ENCODE measurements around the gene TMEM88.

Gene TMEM88

DNA sequence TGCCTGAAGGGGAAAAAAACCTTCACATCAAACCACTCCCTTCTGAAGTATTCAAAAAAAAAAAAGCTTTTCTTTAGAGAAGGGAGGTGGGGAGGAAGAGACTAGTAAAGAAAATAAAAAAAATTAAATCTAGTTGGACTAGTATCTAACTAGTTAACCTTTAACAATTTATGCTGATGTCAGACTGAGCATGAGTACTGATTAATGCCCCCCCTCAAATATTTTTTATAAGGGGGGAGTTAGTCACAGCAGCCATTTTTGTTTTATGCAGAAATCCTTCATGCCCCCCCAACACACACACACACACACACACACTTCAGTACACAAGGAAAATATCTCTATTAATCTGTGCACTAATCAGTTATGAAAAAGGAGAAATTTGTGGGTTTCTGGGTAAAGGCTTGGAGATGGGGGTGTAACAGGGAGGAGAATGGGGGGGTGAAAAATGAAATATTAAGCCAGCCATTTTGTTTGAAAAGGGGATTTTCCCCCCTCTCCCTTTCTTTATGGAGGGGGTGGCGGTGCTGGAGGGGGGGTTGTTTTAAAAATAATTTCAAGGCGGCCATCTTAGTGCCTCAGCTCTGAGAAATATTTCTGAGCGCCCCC, 29.0 kb downstream of the TMEM88 start:
- TF ChIP-seq POLR2AphosphoS5 (IDR thresholded peaks at IDR 0.05; ENCODE audit: low read depth, low read length) (no peak), SIN3A (IDR thresholded peaks at IDR 0.05; ENCODE audit: borderline replicate concordance, insufficient read depth, low read length) (0 out of 2 replicates have a peak, but pooled peaks have one; percentile 21), TAF1 (IDR thresholded peaks at IDR 0.05; ENCODE audit: borderline replicate concordance, insufficient read depth, low read length) (no peak), FOXP2 (optimal IDR thresholded peaks at IDR 0.05; ENCODE audit: borderline replicate concordance, extremely low read depth, extremely low read length, insufficient read depth) (no peak)
- TF ChIP-seq, protein P1, sequence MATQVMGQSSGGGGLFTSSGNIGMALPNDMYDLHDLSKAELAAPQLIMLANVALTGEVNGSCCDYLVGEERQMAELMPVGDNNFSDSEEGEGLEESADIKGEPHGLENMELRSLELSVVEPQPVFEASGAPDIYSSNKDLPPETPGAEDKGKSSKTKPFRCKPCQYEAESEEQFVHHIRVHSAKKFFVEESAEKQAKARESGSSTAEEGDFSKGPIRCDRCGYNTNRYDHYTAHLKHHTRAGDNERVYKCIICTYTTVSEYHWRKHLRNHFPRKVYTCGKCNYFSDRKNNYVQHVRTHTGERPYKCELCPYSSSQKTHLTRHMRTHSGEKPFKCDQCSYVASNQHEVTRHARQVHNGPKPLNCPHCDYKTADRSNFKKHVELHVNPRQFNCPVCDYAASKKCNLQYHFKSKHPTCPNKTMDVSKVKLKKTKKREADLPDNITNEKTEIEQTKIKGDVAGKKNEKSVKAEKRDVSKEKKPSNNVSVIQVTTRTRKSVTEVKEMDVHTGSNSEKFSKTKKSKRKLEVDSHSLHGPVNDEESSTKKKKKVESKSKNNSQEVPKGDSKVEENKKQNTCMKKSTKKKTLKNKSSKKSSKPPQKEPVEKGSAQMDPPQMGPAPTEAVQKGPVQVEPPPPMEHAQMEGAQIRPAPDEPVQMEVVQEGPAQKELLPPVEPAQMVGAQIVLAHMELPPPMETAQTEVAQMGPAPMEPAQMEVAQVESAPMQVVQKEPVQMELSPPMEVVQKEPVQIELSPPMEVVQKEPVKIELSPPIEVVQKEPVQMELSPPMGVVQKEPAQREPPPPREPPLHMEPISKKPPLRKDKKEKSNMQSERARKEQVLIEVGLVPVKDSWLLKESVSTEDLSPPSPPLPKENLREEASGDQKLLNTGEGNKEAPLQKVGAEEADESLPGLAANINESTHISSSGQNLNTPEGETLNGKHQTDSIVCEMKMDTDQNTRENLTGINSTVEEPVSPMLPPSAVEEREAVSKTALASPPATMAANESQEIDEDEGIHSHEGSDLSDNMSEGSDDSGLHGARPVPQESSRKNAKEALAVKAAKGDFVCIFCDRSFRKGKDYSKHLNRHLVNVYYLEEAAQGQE (IDR thresholded peaks at IDR 0.05; ENCODE audit: insufficient read depth in 1 of 2, low read depth in 2 of 2, low read length in 2 of 2), result no peak

DNA sequence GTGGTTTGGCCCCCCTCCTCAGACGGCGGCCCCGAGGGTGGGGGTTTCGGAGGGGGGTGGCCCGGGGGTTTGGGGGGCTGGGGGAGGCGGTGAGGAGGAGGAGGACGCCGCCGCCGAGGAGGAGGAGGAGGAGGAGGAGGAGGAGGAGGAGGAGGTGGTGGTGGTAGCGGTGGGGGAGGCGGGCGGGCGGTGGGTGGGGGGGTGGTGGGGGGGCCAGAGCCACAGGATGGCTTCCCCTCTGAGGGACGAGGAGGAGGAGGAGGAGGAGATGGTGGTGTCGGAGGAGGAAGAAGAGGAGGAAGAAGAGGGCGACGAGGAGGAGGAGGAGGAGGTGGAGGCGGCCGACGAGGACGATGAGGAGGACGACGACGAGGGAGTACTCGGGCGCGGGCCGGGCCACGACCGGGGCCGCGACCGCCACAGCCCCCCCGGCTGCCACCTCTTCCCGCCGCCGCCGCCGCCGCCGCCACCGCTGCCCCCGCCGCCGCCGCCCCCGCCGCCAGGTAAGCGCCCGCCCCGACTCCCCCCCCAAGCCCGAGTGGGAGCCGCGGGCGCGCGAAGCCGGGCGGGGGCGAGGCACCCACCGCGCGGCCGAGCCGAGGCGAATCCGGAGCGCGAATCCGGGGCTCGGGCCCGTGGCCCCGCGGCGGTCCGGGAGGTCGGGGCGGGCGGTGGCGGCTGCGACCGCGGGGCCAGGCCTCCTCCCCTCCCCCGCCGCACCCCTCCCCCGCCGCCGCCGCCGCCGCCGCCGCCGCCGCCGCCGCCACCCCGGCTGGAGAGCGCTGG, 29.9 kb downstream of the TMEM88 start:
- TF ChIP-seq, protein P1 (IDR thresholded peaks at IDR 0.05; ENCODE audit: insufficient read depth in 1 of 2, low read depth in 2 of 2, low read length in 2 of 2), result no peak
- no peak for TF ChIP-seq SIN3A (IDR thresholded peaks at IDR 0.05; ENCODE audit: borderline replicate concordance, insufficient read depth, low read length)
- TF ChIP-seq TAF1 (IDR thresholded peaks at IDR 0.05; ENCODE audit: borderline replicate concordance, insufficient read depth, low read length), result no peak
- no peak for TF ChIP-seq POLR2AphosphoS5 (IDR thresholded peaks at IDR 0.05; ENCODE audit: low read depth, low read length)
- TF ChIP-seq FOXP2 (optimal IDR thresholded peaks at IDR 0.05; ENCODE audit: borderline replicate concordance, extremely low read depth, extremely low read length, insufficient read depth), result no peak

DNA sequence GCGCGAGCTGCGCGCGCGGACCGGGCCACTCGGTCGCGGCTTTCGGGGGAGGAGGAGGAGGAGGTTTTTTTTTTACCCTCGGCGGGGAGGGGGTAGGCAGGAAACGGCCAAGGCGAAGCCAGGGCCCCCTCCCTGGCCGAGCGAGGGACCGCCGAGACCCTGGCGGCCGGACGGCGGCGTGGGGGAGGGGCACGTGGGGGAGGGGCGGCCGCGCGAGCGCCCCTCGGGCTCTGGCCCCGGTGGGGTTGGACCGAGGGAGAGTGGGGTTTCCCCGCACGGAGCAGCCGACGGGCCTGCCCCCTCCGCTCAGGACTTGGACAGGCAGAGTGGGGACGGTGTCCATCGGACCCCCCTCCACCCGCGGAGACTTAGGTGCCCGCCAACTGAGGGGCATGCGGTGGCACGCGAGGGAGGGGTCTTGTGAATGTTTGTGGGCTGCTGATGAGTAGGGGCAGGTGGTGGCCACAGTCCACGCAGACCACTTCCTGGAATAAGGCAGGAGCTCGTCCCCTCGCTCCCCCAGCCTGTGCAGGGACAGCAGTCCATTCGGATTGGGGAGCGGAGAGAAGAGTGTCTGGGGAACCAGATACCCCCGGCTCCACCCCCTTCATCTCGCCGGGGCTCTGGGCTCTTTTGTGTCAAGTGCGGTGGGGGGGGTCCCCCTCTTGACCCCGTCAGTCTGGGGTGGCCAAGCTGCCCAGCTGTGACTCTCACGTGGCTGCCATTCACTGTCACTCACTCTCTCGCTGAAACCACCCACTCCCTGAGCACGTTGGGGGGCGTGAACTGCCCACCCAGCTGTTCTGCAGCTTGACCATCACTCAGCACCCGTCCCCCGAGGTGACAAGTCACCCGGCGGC, 30.7 kb downstream of the TMEM88 start:
- TF ChIP-seq SIN3A (IDR thresholded peaks at IDR 0.05; ENCODE audit: borderline replicate concordance, insufficient read depth, low read length) (peak; percentile 99; the same call in 1 of the 2 replicates), FOXP2 (optimal IDR thresholded peaks at IDR 0.05; ENCODE audit: borderline replicate concordance, extremely low read depth, extremely low read length, insufficient read depth) (peak; percentile 92), TAF1 (IDR thresholded peaks at IDR 0.05; ENCODE audit: borderline replicate concordance, insufficient read depth, low read length) (peak; percentile 85), POLR2AphosphoS5 (IDR thresholded peaks at IDR 0.05; ENCODE audit: low read depth, low read length) (peak; percentile 79)
- TF ChIP-seq, protein P1 (IDR thresholded peaks at IDR 0.05; ENCODE audit: insufficient read depth in 1 of 2, low read depth in 2 of 2, low read length in 2 of 2), result peak in 1 of 2 experiments; percentile 49; a peak in 1 of 4 replicates

DNA sequence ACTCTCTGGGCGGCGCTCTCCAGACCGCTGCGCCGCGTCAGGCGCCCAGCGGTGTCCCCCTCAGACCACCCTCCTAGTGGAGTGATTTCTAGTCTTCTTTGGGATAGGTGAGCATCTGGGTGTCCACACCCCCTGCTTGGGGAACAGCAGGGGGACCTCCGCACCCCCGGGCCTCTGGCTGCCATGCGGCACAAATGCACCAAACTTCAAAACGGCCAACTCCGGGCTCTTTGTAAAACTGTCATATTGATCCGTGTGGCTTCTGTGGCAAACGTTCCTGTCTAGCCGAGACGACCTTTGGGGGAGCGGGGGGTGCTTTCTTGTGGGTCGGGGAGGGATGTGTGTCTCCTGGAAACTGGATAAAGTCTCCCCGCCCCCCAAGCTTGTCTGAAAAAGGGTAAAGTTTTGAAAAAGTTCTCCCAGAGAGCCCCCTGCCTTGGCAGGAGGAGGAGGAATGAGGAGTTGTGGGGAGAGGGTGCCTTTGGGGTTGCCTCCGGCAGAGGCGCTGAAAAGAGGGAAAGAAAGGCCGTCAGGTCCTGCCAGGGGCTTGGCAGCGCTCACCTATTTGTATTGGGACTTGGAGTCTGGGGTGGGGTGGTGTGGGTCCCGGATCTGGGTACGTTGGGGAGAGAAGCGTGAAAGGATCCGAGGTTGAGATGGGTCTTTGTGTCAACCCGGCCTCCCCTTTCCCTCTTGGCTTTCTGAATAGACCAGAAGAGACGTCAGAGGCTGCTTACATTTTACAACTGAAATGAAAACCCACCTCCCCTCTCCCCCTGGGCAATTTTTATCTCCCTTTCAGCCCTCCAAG, 31.6 kb downstream of the TMEM88 start:
- TF ChIP-seq, protein P1 (IDR thresholded peaks at IDR 0.05; ENCODE audit: insufficient read depth in 1 of 2, low read depth in 2 of 2, low read length in 2 of 2), result no peak

Measured in PFSK-1 (cell line).